OCI-LY7 (cell line): ENCODE data around the gene PCCA.

Source experiments
- EZH2phosphoT487 ChIP-seq: fragments of 200-600 bp; sonication (generic); IDR thresholded peaks from 2 replicates; pipeline ENCODE4 v1.6.1; 2018; ENCODE audit warnings: low read depth, borderline replicate concordance, mild to moderate bottlenecking, mixed run types, antibody characterized with exemption, low read length, moderate library complexity, mixed read lengths
- TF ChIP-seq, protein P1 (sequence below): fragments of 200-600 bp; sonication (generic); conservative IDR thresholded peaks from 2 replicates; pipeline ENCODE4 v1.5.1; 2014; ENCODE audit warnings: mild to moderate bottlenecking, antibody characterized with exemption, low read length, moderate library complexity, mixed read lengths

DNA sequence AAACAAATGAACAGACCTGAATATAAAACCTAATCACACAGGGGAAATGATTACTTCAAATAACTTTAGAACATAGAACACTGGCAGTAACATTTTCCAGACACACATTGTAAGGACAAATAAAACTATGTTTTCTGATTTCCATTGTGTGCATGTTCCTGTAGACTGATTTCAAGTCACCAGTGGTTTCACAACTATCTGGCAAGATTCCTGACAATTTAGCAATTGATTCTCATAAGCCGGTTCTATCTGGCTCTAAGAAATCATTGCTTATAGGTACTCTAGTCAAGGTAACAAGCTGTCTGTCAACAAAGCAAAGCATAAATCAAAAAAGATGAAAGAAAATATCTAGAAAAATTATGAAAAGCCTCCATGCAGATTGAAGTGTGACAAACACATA lies 19.6 kb upstream of the PCCA start:
- TF ChIP-seq, protein P1, sequence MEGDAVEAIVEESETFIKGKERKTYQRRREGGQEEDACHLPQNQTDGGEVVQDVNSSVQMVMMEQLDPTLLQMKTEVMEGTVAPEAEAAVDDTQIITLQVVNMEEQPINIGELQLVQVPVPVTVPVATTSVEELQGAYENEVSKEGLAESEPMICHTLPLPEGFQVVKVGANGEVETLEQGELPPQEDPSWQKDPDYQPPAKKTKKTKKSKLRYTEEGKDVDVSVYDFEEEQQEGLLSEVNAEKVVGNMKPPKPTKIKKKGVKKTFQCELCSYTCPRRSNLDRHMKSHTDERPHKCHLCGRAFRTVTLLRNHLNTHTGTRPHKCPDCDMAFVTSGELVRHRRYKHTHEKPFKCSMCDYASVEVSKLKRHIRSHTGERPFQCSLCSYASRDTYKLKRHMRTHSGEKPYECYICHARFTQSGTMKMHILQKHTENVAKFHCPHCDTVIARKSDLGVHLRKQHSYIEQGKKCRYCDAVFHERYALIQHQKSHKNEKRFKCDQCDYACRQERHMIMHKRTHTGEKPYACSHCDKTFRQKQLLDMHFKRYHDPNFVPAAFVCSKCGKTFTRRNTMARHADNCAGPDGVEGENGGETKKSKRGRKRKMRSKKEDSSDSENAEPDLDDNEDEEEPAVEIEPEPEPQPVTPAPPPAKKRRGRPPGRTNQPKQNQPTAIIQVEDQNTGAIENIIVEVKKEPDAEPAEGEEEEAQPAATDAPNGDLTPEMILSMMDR: no peak
- no peak for TF ChIP-seq EZH2phosphoT487
